ENCODE measurements around the gene LZTR1. TPM values are rescaled to one million over a fixed set of nuclear protein-coding genes. Genes with fewer than 3 reads are reported as not detected.

The LZTR1 gene
- total RNA-seq, 2 experiments from 2014 or later: 48.4 to 51.3 TPM

DNA sequence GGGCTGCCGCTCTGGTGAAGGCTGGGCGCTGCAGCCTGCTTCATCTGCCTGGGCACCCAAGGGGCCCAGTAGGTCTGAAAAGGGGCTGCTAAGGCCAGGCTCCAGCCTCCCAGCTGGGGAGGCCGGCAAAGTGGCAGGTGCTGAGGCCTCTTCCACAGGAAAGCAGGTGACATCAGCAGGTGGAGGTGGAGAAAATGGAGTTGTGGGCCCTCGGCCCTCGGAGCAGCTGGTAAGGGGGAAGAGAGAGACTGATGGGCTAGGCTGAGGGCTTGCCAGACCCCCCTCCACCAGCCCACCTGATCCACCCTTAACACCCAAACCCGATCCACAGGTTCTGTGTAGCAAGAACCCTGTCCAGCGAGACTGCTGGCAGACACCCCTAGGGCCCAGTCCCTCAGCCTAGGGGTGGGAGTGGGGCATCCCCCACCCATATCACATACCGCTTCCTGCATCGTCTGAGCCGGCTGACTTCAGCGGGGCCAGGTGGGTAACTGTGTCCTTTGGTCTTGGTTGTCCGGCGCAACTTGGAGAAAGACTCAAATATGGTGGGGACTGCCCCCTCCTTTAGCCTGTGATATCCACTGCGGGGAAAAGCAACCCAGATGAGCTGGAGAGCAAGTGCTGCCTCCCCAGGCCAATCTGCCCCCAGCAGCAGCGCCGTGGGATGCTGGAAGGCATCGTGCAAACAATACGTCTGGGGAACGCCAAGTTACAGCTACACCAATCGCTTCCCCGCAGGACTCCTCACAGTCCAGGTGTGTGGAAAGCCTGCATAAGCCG lies 18.3 kb downstream of the LZTR1 start:
- peak overlapping the region; percentile 74 for H3K4me3 Mint-ChIP-seq
- Histone ChIP-seq H3K9me3 (ENCODE audit: control insufficient read depth in 1 of 2, insufficient read depth in 1 of 2, low read length in 2 of 2) (no peaks in the 10 kb centered on the region), H3K36me3 (ENCODE audit: insufficient read depth, low read length) (peaks cover 43% of the 10 kb centered on the region), H3K4me3 (ENCODE audit: low read length) (peak overlapping the region; percentile 82), H3K27ac (ENCODE audit: low read depth in 1 of 2, low read length in 2 of 2) (peak overlapping the region; percentile 96 to 100), H3K4me1 (ENCODE audit: insufficient read depth, low read length) (peaks cover 54% of the 10 kb centered on the region), H3K27me3 (ENCODE audit: control insufficient read depth in 1 of 2, insufficient read depth in 2 of 2, low read length in 2 of 2) (no peaks in the 10 kb centered on the region)
- TF ChIP-seq, protein P1, sequence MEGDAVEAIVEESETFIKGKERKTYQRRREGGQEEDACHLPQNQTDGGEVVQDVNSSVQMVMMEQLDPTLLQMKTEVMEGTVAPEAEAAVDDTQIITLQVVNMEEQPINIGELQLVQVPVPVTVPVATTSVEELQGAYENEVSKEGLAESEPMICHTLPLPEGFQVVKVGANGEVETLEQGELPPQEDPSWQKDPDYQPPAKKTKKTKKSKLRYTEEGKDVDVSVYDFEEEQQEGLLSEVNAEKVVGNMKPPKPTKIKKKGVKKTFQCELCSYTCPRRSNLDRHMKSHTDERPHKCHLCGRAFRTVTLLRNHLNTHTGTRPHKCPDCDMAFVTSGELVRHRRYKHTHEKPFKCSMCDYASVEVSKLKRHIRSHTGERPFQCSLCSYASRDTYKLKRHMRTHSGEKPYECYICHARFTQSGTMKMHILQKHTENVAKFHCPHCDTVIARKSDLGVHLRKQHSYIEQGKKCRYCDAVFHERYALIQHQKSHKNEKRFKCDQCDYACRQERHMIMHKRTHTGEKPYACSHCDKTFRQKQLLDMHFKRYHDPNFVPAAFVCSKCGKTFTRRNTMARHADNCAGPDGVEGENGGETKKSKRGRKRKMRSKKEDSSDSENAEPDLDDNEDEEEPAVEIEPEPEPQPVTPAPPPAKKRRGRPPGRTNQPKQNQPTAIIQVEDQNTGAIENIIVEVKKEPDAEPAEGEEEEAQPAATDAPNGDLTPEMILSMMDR (IDR thresholded peaks at IDR 0.05): no peak
- CTCF ChIA-PET: interaction anchor here (1.5 kb wide), 1 partner anchor 21 kb away, joined by 3 read pairs; no protein-coding TSS in a partner anchor
- no peaks in the 10 kb centered on the region for H3K9me3 Mint-ChIP-seq
- ATAC-seq (ENCODE audit: poor library complexity): no peak
- peaks cover 46% of the 10 kb centered on the region for H3K4me1 Mint-ChIP-seq (ENCODE audit: low read depth)
- peaks cover 37% of the 10 kb centered on the region for H3K36me3 Mint-ChIP-seq (ENCODE audit: low read depth)
- POLR2A ChIA-PET: interaction anchor here (2.1 to 3.6 kb wide), 4 partner anchors 12 to 629 kb away, joined by 11 to 25 read pairs (median 18); partner anchors contain the start of genes CRKL, LZTR1 and YDJC
- intact Hi-C loops (cut with DNase I, micrococcal nuclease): loop anchor here in 1 of 2 experiments (5.0 kb wide), 4 partner anchors 143 to 883 kb away; partner anchors contain the start of genes PI4KA, RANBP1, SDF2L1 and SNAP29
- peak overlapping the region; percentile 97 for H3K27ac Mint-ChIP-seq
- peak in 1 of 14 experiments; percentile 40 for DNase-seq
- no peaks in the 10 kb centered on the region for H3K27me3 Mint-ChIP-seq

DNA sequence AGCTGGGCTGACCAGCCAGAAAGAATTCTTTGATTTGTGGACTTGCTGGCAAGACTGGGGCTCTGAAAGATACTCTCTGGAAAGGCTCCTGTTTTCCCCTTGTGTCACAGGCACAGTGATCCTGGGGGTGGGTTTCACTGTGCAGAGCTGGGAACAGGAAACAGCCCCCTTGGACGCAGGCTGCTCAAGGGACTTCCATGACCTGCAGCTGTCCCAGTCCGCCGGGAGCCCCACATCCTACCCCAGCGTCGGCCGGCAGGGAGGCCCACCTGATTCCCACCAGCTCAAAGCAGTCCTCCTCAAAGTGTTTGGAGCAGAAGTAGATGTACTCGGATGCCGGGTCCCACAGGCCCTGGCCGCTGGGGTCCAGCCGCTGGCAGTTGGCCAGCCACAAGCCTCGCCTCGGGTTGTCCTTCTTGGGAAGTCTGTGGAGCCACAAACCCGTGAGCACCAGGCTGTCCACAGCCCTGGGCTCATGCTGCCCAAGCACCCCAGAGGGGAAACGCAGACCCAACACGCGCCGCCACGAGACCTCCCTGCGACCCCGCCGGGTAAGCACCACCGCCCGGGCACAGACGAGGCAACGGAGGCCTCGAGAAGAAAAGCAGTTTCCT lies 19.0 kb downstream of the LZTR1 start:
- H3K4me1 ChIP-seq (ENCODE audit: insufficient read depth, low read length): peaks cover 54% of the 10 kb centered on the region
- H3K4me3 ChIP-seq (ENCODE audit: low read length): peak overlapping the region; percentile 82
- H3K9me3 ChIP-seq (ENCODE audit: control insufficient read depth in 1 of 2, insufficient read depth in 1 of 2, low read length in 2 of 2): no peaks in the 10 kb centered on the region
- POLR2A ChIA-PET: interaction anchor here (1.6 to 3.6 kb wide), 5 partner anchors 11 to 628 kb away, joined by 4 to 25 read pairs (median 15); partner anchors contain the start of genes CRKL, LZTR1 and YDJC
- Mint-ChIP-seq H3K4me3 (peak overlapping the region; percentile 93), H3K9me3 (no peaks in the 10 kb centered on the region), H3K4me1 (ENCODE audit: low read depth) (peaks cover 46% of the 10 kb centered on the region), H3K27me3 (no peaks in the 10 kb centered on the region), H3K36me3 (ENCODE audit: low read depth) (peaks cover 31% of the 10 kb centered on the region), H3K27ac (peak overlapping the region; percentile 97)
- TF ChIP-seq, protein P1 (IDR thresholded peaks at IDR 0.05): no peak
- intact Hi-C loops (cut with DNase I, micrococcal nuclease): loop anchor here in 1 of 2 experiments (1.0 to 5.0 kb wide), 5 partner anchors 84 to 884 kb away; partner anchors contain the start of genes CRKL, PI4KA, RANBP1 and SDF2L1
- ATAC-seq (ENCODE audit: poor library complexity) (no peak), DNase-seq (peak in 1 of 14 experiments; percentile 4)
- CTCF ChIA-PET: interaction anchor here (1.5 kb wide), 1 partner anchor 20 kb away, joined by 3 read pairs; no protein-coding TSS in a partner anchor
- H3K27ac ChIP-seq (ENCODE audit: low read depth in 1 of 2, low read length in 2 of 2): peak overlapping the region; percentile 96 to 100
- peaks cover 37% of the 10 kb centered on the region for H3K36me3 ChIP-seq (ENCODE audit: insufficient read depth, low read length)
- no peaks in the 10 kb centered on the region for H3K27me3 ChIP-seq (ENCODE audit: control insufficient read depth in 1 of 2, insufficient read depth in 2 of 2, low read length in 2 of 2)

All from CD4-positive, alpha-beta T cell (primary cell).